GM21390 (cell line): ENCODE results near the gene PSMB1.

Experiments used
- ATAC-seq: cut with Tn5 transposase; IDR thresholded peaks from one replicate; pipeline ENCODE4 v1.9.1; 2021; ENCODE audit not compliant: unreplicated experiment

The PSMB1 gene

GRCh38 chr6:170552765-170553533 is at the start of gene PSMB1:
Gene PSMB1, minus strand, starts transcription at chr6:170553307. Its CDS starts 65 bp downstream, at chr6:170553242.
- ATAC-seq = peak; percentile 59

DNA sequence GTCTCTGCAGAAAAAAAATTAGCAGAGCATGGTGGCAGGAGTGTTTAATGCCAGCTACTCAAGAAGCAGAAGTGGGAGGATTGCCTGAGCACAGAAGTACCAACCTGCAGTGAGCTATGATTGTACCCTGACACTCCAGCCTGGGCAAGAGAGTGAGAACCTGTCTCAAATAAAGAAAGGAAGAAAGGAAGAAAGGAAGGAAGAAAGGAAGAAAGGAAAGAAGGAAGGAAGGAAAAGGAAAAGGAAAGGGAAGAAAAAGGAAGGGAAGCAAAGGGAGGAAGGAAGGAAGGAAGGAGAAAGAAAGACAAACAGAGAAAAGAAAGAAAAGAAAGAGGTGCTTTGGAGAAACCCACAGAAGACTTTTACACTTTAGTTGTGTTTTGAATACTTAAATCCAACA is 44.2 kb upstream of the PSMB1 start:
- ATAC-seq = no peak

DNA sequence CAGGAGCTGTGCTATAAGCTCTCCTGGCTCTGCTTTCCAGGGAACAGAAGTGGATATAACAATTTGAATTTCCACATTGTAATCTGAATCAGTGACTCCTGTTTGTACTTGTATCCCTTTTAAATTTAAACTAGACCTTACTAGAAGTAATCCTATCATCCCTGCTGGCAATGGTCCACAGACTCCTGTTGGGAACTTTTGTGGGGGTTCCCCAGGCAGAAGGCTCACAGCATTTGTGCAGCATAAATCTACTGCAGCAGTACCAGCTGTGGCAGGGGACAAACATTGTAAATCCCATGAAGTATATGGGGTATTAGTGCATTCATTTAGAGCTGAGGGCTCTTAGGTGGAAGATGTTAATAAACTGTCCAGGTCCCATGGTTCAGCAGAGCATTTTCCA is 43.3 kb upstream of the PSMB1 start:
- ATAC-seq = no peak

GRCh38 chr6:170590725-170591124 is 37.6 kb upstream of the PSMB1 start:
- no peak for ATAC-seq

GRCh38 chr6:170584954-170585498 is 31.9 kb upstream of the PSMB1 start:
- peak; percentile 35 for ATAC-seq

GRCh38 chr6:170584181-170584953 is 31.3 kb upstream of the PSMB1 start, which contains the start of gene PDCD2:
Gene PDCD2, minus strand, starts transcription at chr6:170584637. Its CDS starts 56 bp downstream, at chr6:170584581.
- peak; percentile 96 for ATAC-seq

- no peak for ATAC-seq
These were observed 30.7 kb upstream of the PSMB1 start for GRCh38 chr6:170583756-170584180.

GRCh38 chr6:170578909-170579308 is 25.8 kb upstream of the PSMB1 start:
- ATAC-seq = no peak

DNA sequence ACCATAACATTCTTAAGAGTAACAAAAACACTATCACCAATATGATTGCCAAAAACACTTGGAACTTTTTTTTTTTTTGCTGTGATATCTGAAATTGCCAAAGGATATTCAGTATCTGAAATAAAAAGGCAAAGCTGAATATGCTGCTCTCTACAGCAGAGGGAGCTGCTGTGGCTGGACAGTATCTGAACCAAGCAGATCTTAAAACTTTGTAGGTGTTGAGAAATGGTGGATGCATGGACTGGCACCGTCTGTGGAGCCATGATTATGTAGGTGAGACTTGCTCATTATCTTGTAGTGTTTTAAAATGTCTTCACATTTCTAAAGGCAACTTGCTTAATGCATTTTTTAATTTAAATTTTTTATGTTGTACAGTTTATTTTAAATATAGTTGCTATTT is 22.1 kb upstream of the PSMB1 start:
- ATAC-seq = no peak

DNA sequence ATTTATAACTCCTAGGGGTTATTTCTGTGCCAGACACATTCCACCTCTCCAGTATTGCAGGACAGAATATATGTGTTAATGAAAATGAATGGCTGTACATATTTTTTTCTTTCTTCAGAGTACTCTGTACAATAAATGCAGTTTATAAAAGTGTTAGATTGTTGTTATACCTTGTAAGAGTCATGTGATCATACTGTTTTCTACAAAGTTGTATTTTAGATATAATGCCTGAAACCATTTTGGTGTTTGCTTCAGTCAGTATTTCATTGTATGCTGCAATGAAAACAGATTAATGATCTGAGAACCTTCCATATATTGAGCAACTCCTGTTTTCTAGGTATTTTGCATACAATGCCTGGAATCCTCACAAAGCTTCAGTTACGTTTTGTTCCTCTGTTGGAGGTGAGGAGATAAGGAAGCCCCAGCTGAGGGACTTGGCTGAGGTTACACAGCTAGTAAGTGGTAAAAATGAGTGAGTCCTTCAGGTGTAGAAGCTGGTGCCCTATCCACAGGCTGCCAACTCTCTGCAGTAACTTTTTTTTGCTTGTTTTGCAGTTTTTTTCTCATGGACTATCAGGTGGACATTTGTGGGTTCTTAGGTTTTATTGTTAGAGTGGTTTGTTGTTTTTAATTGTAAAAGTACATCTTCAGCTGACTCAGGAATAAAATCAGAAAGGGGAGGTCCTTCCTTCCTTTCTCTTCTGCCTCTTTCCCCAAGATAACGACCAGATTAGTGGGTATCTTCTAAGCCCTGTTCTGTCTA is 19.8 kb upstream of the PSMB1 start:
- no peak for ATAC-seq

DNA sequence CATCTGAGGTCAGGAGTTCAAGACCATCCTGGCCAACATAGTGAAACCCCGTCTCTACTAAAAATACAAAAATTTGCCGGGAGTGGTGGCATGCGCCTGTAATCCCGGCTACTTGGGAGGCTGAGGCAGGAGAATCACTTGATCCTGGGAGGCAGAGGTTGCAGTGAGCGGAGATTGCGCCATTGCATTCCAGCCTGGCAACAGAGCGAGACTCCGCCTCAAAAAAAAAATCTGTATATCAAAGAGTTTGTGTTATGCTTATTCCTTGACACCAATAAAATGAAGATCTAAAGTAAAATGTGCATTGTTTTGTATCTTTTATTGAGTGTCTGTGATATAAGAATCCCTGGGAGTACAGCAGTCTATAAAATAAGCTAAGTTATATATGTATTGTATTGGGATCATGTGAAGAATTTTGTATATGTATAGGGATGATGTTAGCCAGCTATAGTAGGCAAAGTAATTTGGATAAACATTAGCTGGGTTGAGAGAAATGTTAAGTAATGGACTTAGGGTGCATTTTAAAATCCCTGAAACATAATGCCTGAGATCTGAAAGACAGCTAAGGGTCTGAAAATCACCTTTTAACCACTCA is 11.9 kb upstream of the PSMB1 start:
- no peak for ATAC-seq

DNA sequence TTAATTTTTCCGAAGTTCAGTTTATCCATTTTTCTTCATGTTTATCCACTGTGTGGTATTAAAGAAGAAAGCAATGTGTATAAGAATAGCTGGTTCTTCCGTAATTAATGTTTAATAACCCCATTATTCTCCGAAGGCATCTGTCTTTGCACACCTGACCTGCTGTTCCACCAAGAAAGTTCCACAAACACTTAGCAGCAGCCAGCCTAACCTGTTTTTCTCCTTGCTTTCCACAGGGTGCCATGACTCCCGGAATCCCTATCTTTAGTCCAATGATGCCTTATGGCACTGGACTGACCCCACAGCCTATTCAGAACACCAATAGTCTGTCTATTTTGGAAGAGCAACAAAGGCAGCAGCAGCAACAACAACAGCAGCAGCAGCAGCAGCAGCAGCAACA is 8.4 kb upstream of the PSMB1 start:
- no peak for ATAC-seq

DNA sequence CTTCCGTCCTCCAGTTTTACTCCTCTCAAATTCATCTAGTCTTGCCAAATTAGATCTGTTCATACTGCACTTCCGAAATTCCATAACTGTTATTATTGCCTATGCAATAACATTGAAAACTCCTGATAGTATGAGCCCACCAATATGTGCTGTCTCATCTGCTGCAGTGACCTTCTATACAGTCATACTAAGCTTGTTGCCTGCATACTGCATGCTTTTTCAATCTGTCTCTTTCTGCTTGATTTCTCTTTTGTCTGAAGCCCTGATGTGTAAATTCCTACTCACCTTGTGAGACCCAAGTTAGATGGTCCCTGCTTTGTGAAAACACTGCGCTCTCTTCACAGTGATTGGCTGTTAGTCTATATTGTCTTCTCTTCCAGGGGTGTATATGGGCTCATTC is 2.2 kb upstream of the PSMB1 start:
- no peak for ATAC-seq

- no peak for ATAC-seq
These were observed 1.7 kb upstream of the PSMB1 start for GRCh38 chr6:170554796-170555137.

DNA sequence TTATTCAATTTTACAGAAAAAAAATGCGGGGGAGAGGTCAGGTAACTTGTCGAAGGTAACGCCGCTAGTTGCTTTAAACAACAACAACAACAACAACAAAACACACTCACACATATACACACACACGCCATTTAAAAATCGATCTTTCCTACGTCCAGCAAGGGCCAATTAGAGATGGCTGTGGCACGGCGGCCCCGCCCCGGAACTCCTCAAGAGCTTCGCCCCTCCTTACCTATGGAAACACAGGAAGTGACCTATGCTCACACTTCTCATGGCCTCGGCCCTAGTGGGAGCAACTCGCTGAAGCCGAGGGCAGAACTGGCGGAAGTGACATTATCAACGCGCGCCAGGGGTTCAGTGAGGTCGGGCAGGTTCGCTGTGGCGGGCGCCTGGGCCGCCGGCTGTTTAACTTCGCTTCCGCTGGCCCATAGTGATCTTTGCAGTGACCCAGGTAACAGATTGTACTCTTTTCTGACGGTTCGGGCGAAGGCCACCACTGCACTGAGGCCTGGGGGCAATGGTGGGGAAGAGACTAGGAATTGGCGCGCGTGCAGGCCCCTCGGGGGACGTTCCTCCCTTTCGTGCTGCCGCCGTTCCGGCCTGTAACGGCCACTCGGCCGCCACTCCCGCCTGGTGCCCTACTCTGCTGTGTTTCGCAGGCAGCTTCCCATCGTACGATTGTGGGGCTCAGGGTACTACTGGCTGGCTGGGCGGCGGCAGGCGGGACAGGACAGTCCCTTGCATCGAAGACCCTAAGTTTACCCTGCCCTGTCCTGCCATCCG is 1.1 kb upstream of the PSMB1 start, which contains the start of gene TBP:
TSS of gene TBP (plus strand) at position 357 of the 783 bp plus-strand sequence. CDS start 2,661 bp downstream, outside the sequence.
- ATAC-seq = peak; percentile 95

- peak; percentile 36 for ATAC-seq
These were observed 466 bp upstream of the PSMB1 start for GRCh38 chr6:170553534-170554012.

GRCh38 chr6:170545405-170545804 is 7.7 kb downstream of the PSMB1 start:
- no peak for ATAC-seq

DNA sequence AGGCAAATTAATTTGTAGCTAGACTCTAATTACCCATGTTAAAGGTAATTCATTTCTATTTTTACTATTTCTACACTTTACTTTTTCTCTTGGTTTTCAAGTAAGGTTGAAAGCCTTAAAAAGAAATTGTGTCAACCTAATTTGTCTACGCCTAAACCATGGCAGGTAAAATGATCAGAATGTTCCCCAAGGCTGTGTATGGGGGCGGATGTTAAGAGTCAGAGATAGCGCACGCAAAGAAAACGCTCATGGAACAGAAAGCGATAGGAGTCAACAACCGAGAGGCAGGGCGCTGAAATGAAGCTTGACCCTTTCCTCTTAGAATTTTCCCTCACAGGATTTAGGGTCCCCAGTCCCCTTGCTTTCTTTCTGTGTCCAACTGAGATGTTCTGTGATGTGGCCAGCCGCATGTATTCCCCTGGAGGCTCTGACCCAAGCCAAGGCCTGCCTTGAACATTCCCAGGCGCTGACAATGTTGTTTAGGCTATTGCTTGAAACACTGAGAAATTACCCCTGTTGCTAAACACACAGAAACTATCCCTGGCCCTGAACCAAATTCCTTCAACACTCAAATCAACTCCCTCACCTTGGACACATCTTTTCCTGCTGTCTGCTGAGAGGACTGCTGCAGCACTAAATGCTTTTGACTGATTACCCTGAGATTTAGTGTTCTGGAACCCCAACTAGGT is 10.9 kb downstream of the PSMB1 start:
- ATAC-seq = no peak

DNA sequence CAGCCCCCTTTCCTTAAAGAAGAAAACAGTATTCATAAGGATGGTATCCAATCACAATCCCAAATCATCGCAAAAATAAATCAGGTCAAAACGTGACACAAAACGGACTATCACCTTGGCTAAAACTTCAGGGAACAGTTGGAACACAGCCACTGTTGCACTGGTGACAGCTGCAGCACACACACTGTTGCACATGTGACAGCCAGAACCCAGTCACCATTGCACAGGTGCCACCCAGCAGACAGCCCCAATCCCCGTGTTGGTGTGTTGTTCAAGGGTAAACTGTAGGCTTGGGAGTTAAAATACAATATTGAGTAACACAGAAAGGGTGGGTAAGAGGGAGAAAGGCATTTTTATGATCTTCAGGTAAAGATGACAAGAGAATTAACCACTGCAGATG is 15.8 kb downstream of the PSMB1 start:
- no peak for ATAC-seq
